Activated naive CD8-positive, alpha-beta T cell treated with anti-CD3 and anti-CD28 coated beads, Interleukin-2, amount 10 ng/mL, durations not matched to agents 7 days and 5 days (primary cell): Measurements from ENCODE around the gene NPFFR1. TPM values are rescaled to one million over a fixed set of nuclear protein-coding genes. Genes with fewer than 3 reads are reported as not detected.
A peak's percentile ranks its signal among the peaks of the same experiment; 100 is the strongest.

Experiments
- ATAC-seq: fragments of 150-1000 bp; cut with Tn5 transposase; one replicate; pipeline ENCODE4 v1.10.0; 2021; ENCODE audit warnings: low read depth, moderate library complexity
- POLR2A ChIA-PET: fragments of 350-600 bp; sonication (Branson Sonifier 250); formaldehyde crosslinking; loops from one replicate; lab custom pipeline; 2021; ENCODE audit warnings: antibody characterized with exemption; lab: Charles Lee
- DNase-seq: peaks from one replicate; pipeline ENCODE4 v3.0.0; 2021
- H3K27ac Mint-ChIP-seq: one replicate; pipeline ENCODE4 v1.8.0; 2022; ENCODE audit warnings: mild to moderate bottlenecking, mixed read lengths
- H3K27me3 Mint-ChIP-seq: one replicate; pipeline ENCODE4 v1.8.0; 2022; ENCODE audit warnings: mild to moderate bottlenecking, moderate library complexity, mixed read lengths
- H3K36me3 Mint-ChIP-seq: one replicate; pipeline ENCODE4 v1.8.0; 2021; ENCODE audit warnings: mild to moderate bottlenecking, mixed read lengths
- H3K4me1 Mint-ChIP-seq: one replicate; pipeline ENCODE4 v1.8.0; 2021; ENCODE audit warnings: mixed read lengths
- H3K4me3 Mint-ChIP-seq: one replicate; pipeline ENCODE4 v1.8.0; 2022; ENCODE audit warnings: mild to moderate bottlenecking, moderate library complexity, mixed read lengths
- H3K9me3 Mint-ChIP-seq: one replicate; pipeline ENCODE4 v1.8.0; 2021; ENCODE audit warnings: mixed read lengths
- total RNA-seq, 2 experiments: library from RNA; stranded (reverse); gene quantifications; one replicate each; pipeline ENCODE4 v1.2.3, GENCODE V29; 2021

The NPFFR1 gene
- total RNA-seq, 2 experiments from 2014 or later, result 0.03 TPM; not detected in 1

DNA sequence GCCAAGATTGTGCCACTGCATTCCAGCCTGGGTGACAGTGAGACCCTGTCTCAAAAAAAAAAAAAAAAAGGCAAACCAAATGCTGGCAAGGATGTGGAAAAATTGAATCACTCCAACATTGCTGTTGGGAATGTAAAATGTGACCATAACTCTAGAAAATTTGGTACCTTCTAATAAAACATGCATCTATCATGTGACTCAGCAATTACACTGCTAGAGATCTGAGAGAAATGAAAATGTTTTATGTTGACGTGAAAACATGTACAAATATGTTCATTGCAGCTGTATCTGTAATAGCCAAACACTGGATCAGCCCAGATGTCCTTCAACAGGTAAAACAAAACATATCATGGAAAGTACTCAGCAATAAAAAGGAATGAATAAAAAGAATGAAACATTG is 82.7 kb downstream of the NPFFR1 start:
- H3K4me3 Mint-ChIP-seq, result no peak overlapping the region
- H3K9me3 Mint-ChIP-seq, result no peaks in the 10 kb centered on the region
- ATAC-seq, result no peak
- H3K36me3 Mint-ChIP-seq, result peaks cover 31% of the 10 kb centered on the region
- DNase-seq, result no peak
- H3K4me1 Mint-ChIP-seq, result peaks cover 23% of the 10 kb centered on the region
- H3K27me3 Mint-ChIP-seq, result no peaks in the 10 kb centered on the region
- POLR2A ChIA-PET, result no interaction called here
- no peak overlapping the region for H3K27ac Mint-ChIP-seq

DNA sequence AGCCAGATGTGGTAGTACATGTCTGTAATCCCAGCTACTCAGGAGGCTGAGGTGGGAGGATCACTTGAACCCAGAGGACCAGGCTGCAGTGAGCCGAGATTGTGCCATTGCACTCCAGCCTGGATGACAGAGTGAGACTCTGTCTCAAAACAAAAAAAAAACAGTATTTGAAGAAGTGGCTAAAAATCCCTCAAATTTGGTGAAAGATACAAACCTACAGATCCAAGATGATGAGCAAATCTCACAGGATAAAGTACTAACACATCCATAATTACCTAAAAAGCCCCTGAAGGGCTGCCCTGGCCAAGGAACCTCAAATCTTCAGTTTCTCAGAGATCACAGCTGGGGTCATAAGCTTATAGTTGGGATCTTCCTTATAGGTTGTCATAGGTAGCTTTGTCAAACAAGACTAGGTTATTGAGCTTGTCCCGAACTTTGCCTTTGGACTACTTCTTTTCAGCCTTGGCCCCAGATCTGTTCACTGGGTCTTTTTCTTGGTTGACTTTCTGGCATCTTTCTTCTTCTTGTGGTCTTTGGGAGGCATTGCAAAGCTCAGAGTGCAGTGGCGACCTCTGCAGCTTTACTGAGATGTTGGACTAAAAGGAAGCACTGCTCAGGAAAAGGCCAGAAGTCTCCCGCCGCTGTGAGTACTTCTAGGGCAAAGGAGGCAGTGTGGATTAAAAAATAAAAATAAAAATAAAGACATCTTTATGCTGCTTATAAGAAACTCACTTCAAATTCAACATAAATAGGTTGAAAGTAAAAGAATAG is 84.9 kb downstream of the NPFFR1 start:
- Mint-ChIP-seq H3K4me1 (peaks cover 23% of the 10 kb centered on the region), H3K27me3 (no peaks in the 10 kb centered on the region), H3K36me3 (peaks cover 25% of the 10 kb centered on the region), H3K9me3 (no peaks in the 10 kb centered on the region), H3K4me3 (no peak overlapping the region), H3K27ac (no peak overlapping the region)
- POLR2A ChIA-PET, result interaction anchor here (0.9 to 1.4 kb wide), 2 partner anchors 29 to 52 kb away, joined by 5 to 6 read pairs; partner anchors contain the start of genes SAR1A and TYSND1
- DNase-seq (no peak), ATAC-seq (peak; percentile 37)

Other genes with a start within 250 kb of the NPFFR1 start
- 1 to 10 TPM; 9.3 to 9.6 TPM for gene MACROH2A2, start 231.2 kb downstream of the NPFFR1 start, total RNA-seq
- 1 to 10 TPM; 7.3 to 7.9 TPM for gene AIFM2, start 151.2 kb downstream of the NPFFR1 start, total RNA-seq
- 10 to 100 TPM; 18.4 to 19.0 TPM for gene TYSND1, start 137.3 kb downstream of the NPFFR1 start, total RNA-seq
- gene SAR1A, start 113.5 kb downstream of the NPFFR1 start, total RNA-seq, result 100 to 1,000 TPM; 131 to 134 TPM
- 100 to 1,000 TPM; 107 to 110 TPM for gene PPA1, start 50.6 kb downstream of the NPFFR1 start, total RNA-seq
- 10 to 100 TPM; 13.0 to 13.3 TPM for gene LRRC20, start 98.6 kb upstream of the NPFFR1 start, total RNA-seq
- 10 to 100 TPM; 49.3 to 54.2 TPM for gene EIF4EBP2, start 120.1 kb upstream of the NPFFR1 start, total RNA-seq
- gene NODAL, start 157.7 kb upstream of the NPFFR1 start, total RNA-seq, result not detected
- 1 to 10 TPM; 1.1 to 1.4 TPM for gene PALD1, start 194.8 kb upstream of the NPFFR1 start, total RNA-seq